ENCODE results near the gene EMID1. TPM values are rescaled to one million over a fixed set of nuclear protein-coding genes. Genes with fewer than 3 reads are reported as not detected.

EMID1 gene
- total RNA-seq, 1 experiment from 2014 or later = 0.26 TPM

- peak; percentile 96 for DNase-seq
- Histone ChIP-seq H3K36me3 (ENCODE audit: insufficient read depth, low read length) (no peaks in the 10 kb centered on the region), H4K20me1 (ENCODE audit: insufficient read depth, low read depth, low read length) (no peaks in the 10 kb centered on the region), H3K27ac (ENCODE audit: low read length) (no peak overlapping the region; the same call in 1 of the 2 replicates), H3K9ac (ENCODE audit: low read length) (peak overlapping the region; percentile 18; the same call in 1 of the 2 replicates), H3K79me2 (ENCODE audit: low read length) (no peaks in the 10 kb centered on the region), H3K9me3 (ENCODE audit: low read length) (no peaks in the 10 kb centered on the region), H3K9me2 (replicated peaks; ENCODE audit: insufficient read depth, low read length) (no peaks in the 10 kb centered on the region), H2AFZ (ENCODE audit: low read length) (no peak overlapping the region), H3K27me3 (ENCODE audit: low read length) (no peaks in the 10 kb centered on the region), H3K4me1 (ENCODE audit: low read length) (peaks cover 19% of the 10 kb centered on the region), H3K4me3 (ENCODE audit: low read length) (no peak overlapping the region), H3K4me2 (ENCODE audit: low read depth, low read length, poor library complexity, severe bottlenecking) (peak overlapping the region; percentile 46)
Observed at GRCh38 chr22:29167032-29167911, 38.4 kb upstream of the EMID1 start.

- Histone ChIP-seq H3K27me3 (ENCODE audit: low read length) (no peaks in the 10 kb centered on the region), H3K9me2 (replicated peaks; ENCODE audit: insufficient read depth, low read length) (no peaks in the 10 kb centered on the region), H3K36me3 (ENCODE audit: insufficient read depth, low read length) (no peaks in the 10 kb centered on the region), H4K20me1 (ENCODE audit: insufficient read depth, low read depth, low read length) (no peaks in the 10 kb centered on the region), H3K4me3 (ENCODE audit: low read length) (no peak overlapping the region), H3K79me2 (ENCODE audit: low read length) (no peaks in the 10 kb centered on the region), H3K27ac (ENCODE audit: low read length) (no peak overlapping the region), H3K9me3 (ENCODE audit: low read length) (peaks cover 6% of the 10 kb centered on the region), H3K4me1 (ENCODE audit: low read length) (peaks cover 13% of the 10 kb centered on the region), H3K9ac (ENCODE audit: low read length) (no peak overlapping the region), H3K4me2 (ENCODE audit: low read depth, low read length, poor library complexity, severe bottlenecking) (no peak overlapping the region), H2AFZ (ENCODE audit: low read length) (no peak overlapping the region)
- DNase-seq = no peak
Observed at GRCh38 chr22:29171721-29172120, 34.0 kb upstream of the EMID1 start.

- Histone ChIP-seq H4K20me1 (ENCODE audit: insufficient read depth, low read depth, low read length) (no peaks in the 10 kb centered on the region), H3K4me1 (ENCODE audit: low read length) (peaks cover 8% of the 10 kb centered on the region), H3K9me2 (replicated peaks; ENCODE audit: insufficient read depth, low read length) (no peaks in the 10 kb centered on the region), H3K4me2 (ENCODE audit: low read depth, low read length, poor library complexity, severe bottlenecking) (no peak overlapping the region), H3K9ac (ENCODE audit: low read length) (no peak overlapping the region), H3K79me2 (ENCODE audit: low read length) (no peaks in the 10 kb centered on the region), H3K36me3 (ENCODE audit: insufficient read depth, low read length) (no peaks in the 10 kb centered on the region), H2AFZ (ENCODE audit: low read length) (no peak overlapping the region), H3K27ac (ENCODE audit: low read length) (no peak overlapping the region), H3K27me3 (ENCODE audit: low read length) (no peaks in the 10 kb centered on the region), H3K4me3 (ENCODE audit: low read length) (no peak overlapping the region), H3K9me3 (ENCODE audit: low read length) (peaks cover 6% of the 10 kb centered on the region)
- no peak for DNase-seq
Observed at GRCh38 chr22:29172216-29172615, 33.5 kb upstream of the EMID1 start.

- Histone ChIP-seq H3K9me3 (ENCODE audit: low read length) (peaks cover 6% of the 10 kb centered on the region), H3K79me2 (ENCODE audit: low read length) (no peaks in the 10 kb centered on the region), H3K4me3 (ENCODE audit: low read length) (no peak overlapping the region), H3K4me2 (ENCODE audit: low read depth, low read length, poor library complexity, severe bottlenecking) (no peak overlapping the region), H4K20me1 (ENCODE audit: insufficient read depth, low read depth, low read length) (no peaks in the 10 kb centered on the region), H3K4me1 (ENCODE audit: low read length) (no peaks in the 10 kb centered on the region), H3K27me3 (ENCODE audit: low read length) (0 out of 2 replicates have a peak, but pooled peaks cover 2% of the 10 kb centered on the region), H3K9me2 (replicated peaks; ENCODE audit: insufficient read depth, low read length) (no peaks in the 10 kb centered on the region), H3K36me3 (ENCODE audit: insufficient read depth, low read length) (no peaks in the 10 kb centered on the region), H3K9ac (ENCODE audit: low read length) (no peak overlapping the region), H2AFZ (ENCODE audit: low read length) (no peak overlapping the region), H3K27ac (ENCODE audit: low read length) (no peak overlapping the region)
- no peak for DNase-seq
Observed at GRCh38 chr22:29175312-29175835, 30.3 kb upstream of the EMID1 start.

GRCh38 chr22:29183971-29184848 lies 21.5 kb upstream of the EMID1 start:
- no peak overlapping the region for H3K9ac ChIP-seq (ENCODE audit: low read length)

GRCh38 chr22:29184849-29185490 lies 20.7 kb upstream of the EMID1 start:
- Histone ChIP-seq H2AFZ (ENCODE audit: low read length) (no peak overlapping the region), H3K27me3 (ENCODE audit: low read length) (0 out of 2 replicates have a peak, but pooled peaks cover 2% of the 10 kb centered on the region), H4K20me1 (ENCODE audit: insufficient read depth, low read depth, low read length) (no peaks in the 10 kb centered on the region), H3K4me2 (ENCODE audit: low read depth, low read length, poor library complexity, severe bottlenecking) (no peak overlapping the region), H3K79me2 (ENCODE audit: low read length) (no peaks in the 10 kb centered on the region), H3K9me2 (replicated peaks; ENCODE audit: insufficient read depth, low read length) (no peaks in the 10 kb centered on the region), H3K9me3 (ENCODE audit: low read length) (no peaks in the 10 kb centered on the region), H3K4me1 (ENCODE audit: low read length) (no peaks in the 10 kb centered on the region), H3K36me3 (ENCODE audit: insufficient read depth, low read length) (no peaks in the 10 kb centered on the region), H3K27ac (ENCODE audit: low read length) (no peak overlapping the region), H3K4me3 (ENCODE audit: low read length) (no peak overlapping the region), H3K9ac (ENCODE audit: low read length) (no peak overlapping the region)
- no peak for DNase-seq

More at GRCh38 chr22:29183971-29184848, 21.5 kb upstream of the EMID1 start:
- Histone ChIP-seq H3K9me2 (replicated peaks; ENCODE audit: insufficient read depth, low read length) (no peaks in the 10 kb centered on the region), H4K20me1 (ENCODE audit: insufficient read depth, low read depth, low read length) (no peaks in the 10 kb centered on the region), H3K4me2 (ENCODE audit: low read depth, low read length, poor library complexity, severe bottlenecking) (no peak overlapping the region), H3K27ac (ENCODE audit: low read length) (no peak overlapping the region), H3K79me2 (ENCODE audit: low read length) (no peaks in the 10 kb centered on the region), H3K36me3 (ENCODE audit: insufficient read depth, low read length) (no peaks in the 10 kb centered on the region), H3K4me3 (ENCODE audit: low read length) (no peak overlapping the region), H2AFZ (ENCODE audit: low read length) (no peak overlapping the region), H3K4me1 (ENCODE audit: low read length) (no peaks in the 10 kb centered on the region), H3K9me3 (ENCODE audit: low read length) (no peaks in the 10 kb centered on the region), H3K27me3 (ENCODE audit: low read length) (0 out of 2 replicates have a peak, but pooled peaks cover 2% of the 10 kb centered on the region)
- DNase-seq = no peak

GRCh38 chr22:29186302-29186701 lies 19.4 kb upstream of the EMID1 start:
- H2AFZ ChIP-seq (ENCODE audit: low read length) = no peak overlapping the region
- H3K4me1 ChIP-seq (ENCODE audit: low read length) = no peaks in the 10 kb centered on the region
- H3K79me2 ChIP-seq (ENCODE audit: low read length) = no peaks in the 10 kb centered on the region
- no peak overlapping the region for H3K4me2 ChIP-seq (ENCODE audit: low read depth, low read length, poor library complexity, severe bottlenecking)
- H3K4me3 ChIP-seq (ENCODE audit: low read length) = no peak overlapping the region
- no peak overlapping the region for H3K9ac ChIP-seq (ENCODE audit: low read length)
- no peaks in the 10 kb centered on the region for H4K20me1 ChIP-seq (ENCODE audit: insufficient read depth, low read depth, low read length)
- no peak for DNase-seq
- H3K27me3 ChIP-seq (ENCODE audit: low read length) = no peaks in the 10 kb centered on the region
- no peak overlapping the region for H3K27ac ChIP-seq (ENCODE audit: low read length)
- H3K9me2 ChIP-seq (replicated peaks; ENCODE audit: insufficient read depth, low read length) = no peaks in the 10 kb centered on the region
- H3K36me3 ChIP-seq (ENCODE audit: insufficient read depth, low read length) = no peaks in the 10 kb centered on the region
- no peaks in the 10 kb centered on the region for H3K9me3 ChIP-seq (ENCODE audit: low read length)
